H9 (cell line): ENCODE data around the gene GALT. TPM values are rescaled to one million over a fixed set of nuclear protein-coding genes. Genes with fewer than 3 reads are reported as not detected.
A peak's percentile ranks its signal among the peaks of the same experiment; 100 is the strongest.

ENCODE experiments used
- DNase-seq: peaks from one replicate; pipeline ENCODE4 v3.0.0-alpha.2; 2017
- H2AFZ ChIP-seq: one replicate; pipeline ENCODE4 v1.6.1; 2013; ENCODE audit warnings: mild to moderate bottlenecking, low read length, control low read depth, moderate library complexity
- H2AK5ac ChIP-seq: 2 replicates; pipeline ENCODE4 v1.6.1; 2013; ENCODE audit warnings: low read length, control low read depth, mixed read lengths; ENCODE audit not compliant: insufficient read length
- H2BK120ac ChIP-seq: one replicate; pipeline ENCODE4 v1.6.1; 2013; ENCODE audit warnings: low read depth, mild to moderate bottlenecking, low read length, control low read depth, inconsistent platforms; ENCODE audit not compliant: poor library complexity, severe bottlenecking
- H2BK12ac ChIP-seq: 2 replicates; pipeline ENCODE4 v1.6.1; 2013; ENCODE audit warnings: low read length, control low read depth, mixed read lengths, low read depth; ENCODE audit not compliant: insufficient read length
- H2BK15ac ChIP-seq: 2 replicates; pipeline ENCODE4 v1.6.1; 2013; ENCODE audit warnings: low read depth, low read length, control low read depth
- H2BK20ac ChIP-seq: one replicate; pipeline ENCODE4 v1.6.1; 2013; ENCODE audit warnings: low read depth, mild to moderate bottlenecking, low read length, control low read depth, inconsistent platforms; ENCODE audit not compliant: poor library complexity, severe bottlenecking
- H2BK5ac ChIP-seq: 2 replicates; pipeline ENCODE4 v1.6.1; 2013; ENCODE audit warnings: low read length, control low read depth, mixed read lengths; ENCODE audit not compliant: insufficient read length
- H3K14ac ChIP-seq: 2 replicates; pipeline ENCODE4 v1.6.1; 2013; ENCODE audit warnings: low read length, control low read depth; ENCODE audit not compliant: insufficient read depth
- H3K18ac ChIP-seq: 2 replicates; pipeline ENCODE4 v1.6.1; 2013; ENCODE audit warnings: low read depth, mild to moderate bottlenecking, mixed read lengths, low read length, control low read depth; ENCODE audit not compliant: insufficient read length
- H3K23ac ChIP-seq: 2 replicates; pipeline ENCODE4 v1.6.1; 2013; ENCODE audit warnings: low read length, control low read depth, mixed read lengths, low read depth; ENCODE audit not compliant: insufficient read length
- H3K23me2 ChIP-seq: 2 replicates; pipeline ENCODE4 v1.6.1; 2013; ENCODE audit warnings: low read depth, mild to moderate bottlenecking, mixed read lengths, low read length, control low read depth; ENCODE audit not compliant: insufficient read length, poor library complexity, severe bottlenecking
- H3K27ac ChIP-seq: 2 replicates; pipeline ENCODE4 v1.5.1; 2013; ENCODE audit warnings: low read length, control low read depth, mixed read lengths, low read depth; ENCODE audit not compliant: insufficient read length
- H3K27me3 ChIP-seq: 2 replicates; pipeline ENCODE4 v1.6.1; 2013; ENCODE audit warnings: low read length, control low read depth, inconsistent platforms; ENCODE audit not compliant: insufficient read depth
- H3K4ac ChIP-seq: 2 replicates; pipeline ENCODE4 v1.6.1; 2013; ENCODE audit warnings: low read depth, mild to moderate bottlenecking, control low read depth, inconsistent platforms, low read length, moderate library complexity
- H3K4me1 ChIP-seq: 2 replicates; pipeline ENCODE4 v1.6.1; 2013; ENCODE audit warnings: low read length, control low read depth, inconsistent platforms; ENCODE audit not compliant: insufficient read depth
- H3K4me2 ChIP-seq: 2 replicates; pipeline ENCODE4 v1.6.1; 2013; ENCODE audit warnings: low read length, control low read depth, mixed read lengths; ENCODE audit not compliant: insufficient read length, insufficient read depth
- H3K56ac ChIP-seq: 2 replicates; pipeline ENCODE4 v1.6.1; 2013; ENCODE audit warnings: low read depth, mild to moderate bottlenecking, mixed read lengths, low read length, control low read depth; ENCODE audit not compliant: insufficient read length
- H3K79me1 ChIP-seq: 2 replicates; pipeline ENCODE4 v1.6.1; 2013; ENCODE audit warnings: low read depth, mild to moderate bottlenecking, moderate library complexity, low read length, control low read depth, inconsistent platforms; ENCODE audit not compliant: insufficient read depth, poor library complexity, severe bottlenecking
- H3K79me2 ChIP-seq: 2 replicates; pipeline ENCODE4 v1.6.1; 2013; ENCODE audit warnings: low read length, control low read depth, inconsistent platforms; ENCODE audit not compliant: insufficient read depth
- H3K9ac ChIP-seq: 2 replicates; pipeline ENCODE4 v1.6.1; 2013; ENCODE audit warnings: low read length, control low read depth, mixed read lengths; ENCODE audit not compliant: insufficient read length; ENCODE audit errors: extremely low read depth
- H3K9me3 ChIP-seq: one replicate; pipeline ENCODE4 v1.6.1; 2013; ENCODE audit warnings: low read depth, low read length, inconsistent platforms; ENCODE audit not compliant: control insufficient read depth
- H3T11ph ChIP-seq: one replicate; pipeline ENCODE4 v1.6.1; 2013; ENCODE audit warnings: mild to moderate bottlenecking, low read length, control low read depth, inconsistent platforms
- H4K20me1 ChIP-seq: one replicate; pipeline ENCODE4 v1.6.1; 2013; ENCODE audit not compliant: control insufficient read depth, insufficient read length, insufficient read depth
- H4K5ac ChIP-seq: 2 replicates; pipeline ENCODE4 v1.6.1; 2013; ENCODE audit warnings: low read depth, mild to moderate bottlenecking, mixed read lengths, low read length, control low read depth; ENCODE audit not compliant: insufficient read length
- H4K8ac ChIP-seq: replicated peaks from 2 replicates; pipeline ENCODE4 v1.6.1; 2013; ENCODE audit warnings: low read length, control low read depth, mixed read lengths, low read depth; ENCODE audit not compliant: insufficient read length
- H4K91ac ChIP-seq: 2 replicates; pipeline ENCODE4 v1.6.1; 2013; ENCODE audit warnings: low read depth, mild to moderate bottlenecking, moderate library complexity, mixed read lengths, low read length, control low read depth; ENCODE audit not compliant: insufficient read length
- H3K27ac Mint-ChIP-seq, 3 experiments: 2 replicates in 2 of 3; 3 replicates in 1 of 3; pipeline ENCODE4 v1.8.0; 2020 to 2021; ENCODE audit warnings: mixed read lengths in 3 of 3, mild to moderate bottlenecking in 1 of 3, moderate library complexity in 1 of 3
- H3K27me3 Mint-ChIP-seq: 2 replicates; pipeline ENCODE4 v1.8.0; 2021; ENCODE audit warnings: low read depth, mild to moderate bottlenecking, moderate library complexity, mixed read lengths
- H3K36me3 Mint-ChIP-seq, 3 experiments: 2 replicates in 2 of 3; 3 replicates in 1 of 3; pipeline ENCODE4 v1.8.0; 2020 to 2021; ENCODE audit warnings: low read depth in 3 of 3, mixed read lengths in 3 of 3; ENCODE audit not compliant: insufficient read depth in 1 of 3
- H3K4me1 Mint-ChIP-seq, 2 experiments: 2 replicates each; pipeline ENCODE4 v1.8.0; 2020; ENCODE audit warnings: mixed read lengths in 2 of 2
- H3K4me3 Mint-ChIP-seq, 2 experiments: 2 replicates in 1 of 2; 3 replicates in 1 of 2; pipeline ENCODE4 v1.8.0; 2020 to 2021; ENCODE audit warnings: mild to moderate bottlenecking in 2 of 2, mixed read lengths in 2 of 2, moderate library complexity in 1 of 2
- H3K9me3 Mint-ChIP-seq, 2 experiments: 2 replicates in 1 of 2; 3 replicates in 1 of 2; pipeline ENCODE4 v1.8.0; 2020; ENCODE audit warnings: mild to moderate bottlenecking in 2 of 2, mixed read lengths in 2 of 2, moderate library complexity in 1 of 2
- CTCF ChIP-seq: fragments of 200-600 bp; sonication (generic); conservative IDR thresholded peaks from 3 replicates; pipeline ENCODE4 v1.8.0; 2021; ENCODE audit warnings: antibody characterized with exemption, mild to moderate bottlenecking
- WGBS: extraction: QIAGEN DNeasy Blood & Tissue Kit; methylation state at CpG from one replicate; pipeline ENCODE4 v1.1.7; 2013; ENCODE audit warnings: missing lambda C conversion rate, low lambda C conversion rate, mixed read lengths; ENCODE audit not compliant: insufficient read length; ENCODE audit errors: extremely low coverage; 5-methylcytosine and 5-hydroxymethylcytosine counted together
- total RNA-seq: library from RNA; stranded (reverse); gene quantifications from 2 replicates; pipeline ENCODE4 v1.2.1, GENCODE V29; 2021

The GALT gene
- total RNA-seq, 1 experiment from 2014 or later, result 41.5 TPM

GRCh38 chr9:34601937-34602573 lies 44.4 kb upstream of the GALT start:
- 0 out of 3 replicates have a peak, but pooled peaks have one; percentile 11 for TF ChIP-seq CTCF

More at GRCh38 chr9:34601937-34602573, 44.4 kb upstream of the GALT start:
- Histone ChIP-seq H3K79me1 (no peaks in the 10 kb centered on the region), H2AFZ (no peak overlapping the region), H3K56ac (no peak overlapping the region), H4K5ac (no peak overlapping the region), H2BK20ac (no peak overlapping the region), H4K20me1 (no peaks in the 10 kb centered on the region), H3K9ac (no peak overlapping the region), H3K18ac (no peak overlapping the region), H4K8ac (no peak overlapping the region), H3K27me3 (no peaks in the 10 kb centered on the region), H2BK12ac (no peak overlapping the region), H3K23me2 (no peaks in the 10 kb centered on the region), H3T11ph (no peak overlapping the region), H3K9me3 (no peaks in the 10 kb centered on the region), H3K4me1 (no peaks in the 10 kb centered on the region), H2BK15ac (no peak overlapping the region), H2AK5ac (no peak overlapping the region), H3K4me2 (no peak overlapping the region), H2BK5ac (no peak overlapping the region), H3K4ac (no peak overlapping the region), H3K14ac (no peak overlapping the region), H3K27ac (no peak overlapping the region), H3K79me2 (no peaks in the 10 kb centered on the region), H3K23ac (no peak overlapping the region), H4K91ac (no peak overlapping the region), H2BK120ac (no peak overlapping the region)
- DNase-seq, result peak; percentile 55
- Mint-ChIP-seq H3K27me3 (peaks cover 22% of the 10 kb centered on the region), H3K36me3 (no peaks in the 10 kb centered on the region), H3K27ac (peak overlapping the region in 2 of 3 experiments; percentile 36 to 46; a peak in 3 of 7 replicates), H3K4me1 (peaks cover 11 to 12% of the 10 kb centered on the region in 2 experiments), H3K4me3 (peak overlapping the region in 1 of 2 experiments; percentile 0; a peak in 1 of 5 replicates), H3K9me3 (no peaks in the 10 kb centered on the region; a peak in 1 of 5 replicates)
- no CpG with 5 or more reads among the region's 6 CpGs for WGBS
